ENCODE data around the gene INAFM1.

INAFM1 gene

DNA sequence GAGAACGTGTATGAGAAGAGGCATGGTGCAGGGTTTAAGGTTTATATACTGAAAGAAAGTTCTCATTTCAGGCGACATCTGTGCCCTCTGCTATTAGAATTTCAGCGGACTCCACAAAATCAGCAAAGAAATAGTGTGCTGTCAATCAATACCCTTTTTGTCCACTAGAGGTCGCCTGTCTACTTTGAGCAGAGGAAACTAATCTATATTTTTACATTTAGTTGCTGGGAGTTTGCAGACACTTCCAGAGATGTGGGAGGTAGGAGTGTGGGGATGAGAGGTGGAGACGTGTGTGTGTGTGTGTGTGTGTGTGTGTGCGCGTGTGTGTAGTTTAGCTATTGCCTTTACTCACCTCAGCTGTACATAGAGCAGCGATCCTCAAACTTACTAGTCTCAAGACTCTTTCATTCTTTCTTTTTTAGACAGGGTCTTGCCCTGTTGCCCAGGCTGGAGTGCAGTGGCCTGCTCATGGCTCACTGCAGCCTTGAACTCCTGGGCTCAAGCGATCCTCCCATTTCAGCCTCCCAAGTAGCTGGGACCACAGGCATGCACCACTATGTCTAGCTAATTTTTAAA lies 9.7 kb downstream of the INAFM1 start (continued):
- TF ChIP-seq ZNF610 (tag by site-specific recombination; IDR thresholded peaks at IDR 0.05; ENCODE audit: borderline replicate concordance) (no peak), ZNF274 (IDR thresholded peaks at IDR 0.05; ENCODE audit: low read length) (no peak), ZNF274 (tag by site-specific recombination; IDR thresholded peaks at IDR 0.05; ENCODE audit: borderline replicate concordance) (no peak), REPIN1 (tag by site-specific recombination; IDR thresholded peaks at IDR 0.05; ENCODE audit: low read depth) (no peak), YY2 (tag by site-specific recombination; IDR thresholded peaks at IDR 0.05) (no peak), AEBP2 (tag by site-specific recombination; IDR thresholded peaks at IDR 0.05; ENCODE audit: borderline replicate concordance) (no peak), ZBTB8A (tag by site-specific recombination; IDR thresholded peaks at IDR 0.05) (no peak), KLF10 (tag by site-specific recombination; IDR thresholded peaks at IDR 0.05) (no peak), ZNF416 (tag by site-specific recombination; IDR thresholded peaks at IDR 0.05) (no peak), ZNF449 (tag by site-specific recombination; IDR thresholded peaks at IDR 0.05) (no peak), ZNF175 (tag by site-specific recombination; IDR thresholded peaks at IDR 0.05) (no peak), ZNF202 (tag by site-specific recombination; IDR thresholded peaks at IDR 0.05; ENCODE audit: borderline replicate concordance) (no peak), ZFP37 (tag by site-specific recombination; IDR thresholded peaks at IDR 0.05) (0 out of 2 replicates have a peak, but pooled peaks have one; percentile 20), REST (tag by site-specific recombination; IDR thresholded peaks at IDR 0.05) (no peak), ZNF335 (tag by site-specific recombination; conservative IDR thresholded peaks at IDR 0.05) (0 out of 2 replicates have a peak, but pooled peaks have one; percentile 10), ZEB2 (tag by site-specific recombination; IDR thresholded peaks at IDR 0.05) (no peak), ZNF629 (tag by site-specific recombination; IDR thresholded peaks at IDR 0.05) (no peak), ZBTB48 (tag by site-specific recombination; IDR thresholded peaks at IDR 0.05) (no peak), ZNF398 (tag by site-specific recombination; IDR thresholded peaks at IDR 0.05) (0 out of 2 replicates have a peak, but pooled peaks have one; percentile 6), ZNF692 (tag by site-specific recombination; IDR thresholded peaks at IDR 0.05) (no peak), EGR2 (tag by site-specific recombination; IDR thresholded peaks at IDR 0.05; ENCODE audit: low read depth) (peak; percentile 93), BCL6B (tag by site-specific recombination; IDR thresholded peaks at IDR 0.05) (0 out of 2 replicates have a peak, but pooled peaks have one; percentile 15)
- TF ChIP-seq, protein P1, sequence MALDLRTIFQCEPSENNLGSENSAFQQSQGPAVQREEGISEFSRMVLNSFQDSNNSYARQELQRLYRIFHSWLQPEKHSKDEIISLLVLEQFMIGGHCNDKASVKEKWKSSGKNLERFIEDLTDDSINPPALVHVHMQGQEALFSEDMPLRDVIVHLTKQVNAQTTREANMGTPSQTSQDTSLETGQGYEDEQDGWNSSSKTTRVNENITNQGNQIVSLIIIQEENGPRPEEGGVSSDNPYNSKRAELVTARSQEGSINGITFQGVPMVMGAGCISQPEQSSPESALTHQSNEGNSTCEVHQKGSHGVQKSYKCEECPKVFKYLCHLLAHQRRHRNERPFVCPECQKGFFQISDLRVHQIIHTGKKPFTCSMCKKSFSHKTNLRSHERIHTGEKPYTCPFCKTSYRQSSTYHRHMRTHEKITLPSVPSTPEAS (tag by site-specific recombination; IDR thresholded peaks at IDR 0.05): peak; percentile 93
